Heart left ventricle (tissue), 16 donors: Measurements from ENCODE around the gene MET. TPM values are rescaled to one million over a fixed set of nuclear protein-coding genes. Genes with fewer than 3 reads are reported as not detected.
A peak's percentile ranks its signal among the peaks of the same experiment; 100 is the strongest.

Source experiments
- ATAC-seq, 4 donors: fragments of 200-7000 bp; cut with Tn5 transposase; one replicate each; pipeline ENCODE4 v1.9.1; 2020 to 2022; ENCODE audit warnings: moderate library complexity in 4 of 4, mild to moderate bottlenecking in 3 of 4, moderate number of reproducible peaks in 1 of 4
- DNase-seq, 5 donors: peaks; one replicate each; pipeline ENCODE4 v3.0.0-alpha.2; 2020
- H3K27ac ChIP-seq, 12 donors: fragments of 200-600 bp; sonication (generic) in 4 of 12; one replicate each; pipeline versions ENCODE4 v1.5.0 to v1.8.0; 2016 to 2022; ENCODE audit warnings: mild to moderate bottlenecking in 2 of 12
- H3K27me3 ChIP-seq, 9 donors: fragments of 200-600 bp; sonication (generic) in 2 of 9; one replicate each; pipeline versions ENCODE4 v1.5.1 to v1.8.0; 2016 to 2022; ENCODE audit warnings: mild to moderate bottlenecking in 3 of 9
- H3K36me3 ChIP-seq, 9 donors: fragments of 200-600 bp; sonication (generic) in 2 of 9; one replicate each; pipeline versions ENCODE4 v1.5.0 to v1.8.0; 2018 to 2022; ENCODE audit warnings: mild to moderate bottlenecking in 2 of 9
- H3K4me1 ChIP-seq, 12 donors: fragments of 200-600 bp; sonication (generic) in 4 of 12; one replicate each; pipeline versions ENCODE4 v1.5.0 to v1.8.0; 2016 to 2022; ENCODE audit warnings: mild to moderate bottlenecking in 3 of 12
- H3K4me3 ChIP-seq, 12 donors: fragments of 200-600 bp; sonication (generic) in 4 of 12; one replicate each; pipeline versions ENCODE4 v1.5.0 to v1.8.0; 2017 to 2022; ENCODE audit warnings: mild to moderate bottlenecking in 9 of 12, moderate library complexity in 4 of 12
- H3K9me3 ChIP-seq, 12 donors: fragments of 200-600 bp; sonication (generic) in 4 of 12; one replicate each; pipeline versions ENCODE4 v1.5.0 to v1.8.0; 2016 to 2022; ENCODE audit warnings: mild to moderate bottlenecking in 1 of 12
- CTCF ChIP-seq, 12 donors: fragments of 200-600 bp; sonication (generic) in 4 of 12; IDR thresholded peaks; one replicate each; pipeline versions ENCODE4 v1.5.0 to v1.8.0; 2018 to 2022; ENCODE audit warnings: antibody characterized with exemption in 12 of 12, mild to moderate bottlenecking in 5 of 12
- POLR2A ChIP-seq, 2 donors: fragments of 450-650 bp; IDR thresholded peaks; one replicate each; pipeline ENCODE4 v1.6.1; 2017; ENCODE audit warnings: antibody characterized with exemption in 2 of 2, mild to moderate bottlenecking in 2 of 2, moderate library complexity in 2 of 2
- WGBS, 4 donors: extraction: QIAGEN DNeasy Blood & Tissue Kit in 2 of 4; methylation state at CpG; one replicate each; pipeline versions ENCODE4 v1.1.5 to v1.1.7; 2013 to 2018; 5-methylcytosine and 5-hydroxymethylcytosine counted together
- intact Hi-C, 10 donors: fragments of 100-400 bp; cut with DNase I; formaldehyde crosslinking; loops; one replicate each; pipeline versions ENCODE4 v1.11.1 to v1.14.2; 2022
- polyA plus RNA-seq, 2 donors: library from polyadenylated mRNA; stranded (reverse); fragments of 200-250 nt; gene quantifications; one replicate each; pipeline ENCODE4 v1.2.3, GENCODE V29; 2013
- total RNA-seq, 9 donors: library from RNA; depleted of rRNA in 2 of 9; stranded (reverse); fragments of >200 nt in 2 of 9; fragmentation: NEBNext Ultra II Directional in 3 of 9; extraction: Animal tissue kit (Norgen Biotek cat#: 25700) in 3 of 9; gene quantifications; one replicate each; pipeline versions ENCODE4 v1.1.0 to v1.2.4, GENCODE V29; 2016 to 2023
- donor health status: ischemic (EF 13 %, LVEDD 7.1; RV severe dilation, severe dysfunction).
- donor health status: healthy with polysubstance abuse.
- donor health status: DM: no; HTN: yes; CAD: no.
- donor health status: DM: no; HTN: no; CAD: no.
- donor health status: ischemic (EF 25% LVEDD 6.9; RV normal size, moderate dysfunction).
- donor health status: ischemic (EF 25% LVEDD 5.7; RV mildly dilated, moderate dysfunction).
- donor health status: healthy.
- donor health status: DM: yes; HTN: yes; CAD: no.
- donor health status: ischemic (EF 35%, LVEDD 5.7; RV mildly dilated, moderate dysfunction).
- donor health status: nonischemic (EF 11% LVEDD 7.7; RV severe dilation, severe dysfunction).
- donor health status: DM: yes; HTN: yes; CAD: no.
- donor health status: PGD.
- donor health status: ischemic (EF 29% LVEDD 5.4; RV normal size, mild dysfunction).
- donor health status: nonischemic (EF 23%, LVEDD 6.1; RV moderate dilation, normal function).

MET gene
- total and polyA plus RNA-seq, 11 donors = 2.4 to 29.7 (median 14.3) TPM

- H3K9me3 ChIP-seq = no peaks in the 10 kb centered on the region
- no peak for TF ChIP-seq POLR2A (IDR thresholded peaks at IDR 0.05)
- no peak for TF ChIP-seq CTCF (IDR thresholded peaks at IDR 0.05)
- no peaks in the 10 kb centered on the region for H3K36me3 ChIP-seq
- DNase-seq (no peak), ATAC-seq (no peak)
- WGBS, 4 donors = 51 to 72% (median 53%) methylated on average over 5 of the region's 5 CpGs
- no peaks in the 10 kb centered on the region for H3K27me3 ChIP-seq
- H3K4me3 ChIP-seq = no peak overlapping the region
- H3K4me1 ChIP-seq = peaks cover 0 to 12% (median 0%) of the 10 kb centered on the region in 12 donors
- intact Hi-C loops = no loop called here
- H3K27ac ChIP-seq = no peak overlapping the region
These were observed 168.3 kb downstream of the MET start for GRCh38 chr7:116840256-116840655.

- Histone ChIP-seq H3K4me1 (peaks cover 0 to 12% (median 0%) of the 10 kb centered on the region in 12 donors), H3K36me3 (no peaks in the 10 kb centered on the region), H3K4me3 (no peak overlapping the region), H3K9me3 (no peaks in the 10 kb centered on the region), H3K27me3 (no peaks in the 10 kb centered on the region), H3K27ac (no peak overlapping the region)
- no peak for ATAC-seq
- intact Hi-C loops = no loop called here
- DNase-seq = no peak
- TF ChIP-seq CTCF (IDR thresholded peaks at IDR 0.05) = no peak
- WGBS, 4 donors = 80 to 88% (median 81%) methylated on average over 1 of the region's 1 CpG
These were observed 170.4 kb downstream of the MET start for GRCh38 chr7:116842371-116842770.

- Histone ChIP-seq H3K27me3 (no peaks in the 10 kb centered on the region), H3K27ac (no peak overlapping the region), H3K4me3 (peak overlapping the region in 1 of 12 donors; percentile 18), H3K36me3 (no peaks in the 10 kb centered on the region), H3K9me3 (no peaks in the 10 kb centered on the region), H3K4me1 (peaks cover 0 to 12% (median 0%) of the 10 kb centered on the region in 12 donors)
- intact Hi-C loops = no loop called here
- WGBS, 4 donors = 53 to 66% (median 58%) methylated on average over 4 of the region's 4 CpGs
- peak in 1 of 5 donors; percentile 25 for DNase-seq
- ATAC-seq = peak in 2 of 4 donors; percentile 52 to 82
- TF ChIP-seq CTCF (IDR thresholded peaks at IDR 0.05) (no peak), POLR2A (IDR thresholded peaks at IDR 0.05) (no peak)
These were observed 171.4 kb downstream of the MET start for GRCh38 chr7:116843378-116843777.

Other genes starting within 250 kb of the MET start
- gene CAV2, start 172.5 kb upstream of the MET start, total RNA-seq = 100 to 1,000 TPM; 189 to 345 (median 237) TPM
- gene CAV2, start 172.5 kb upstream of the MET start, polyA plus RNA-seq = 100 to 1,000 TPM in 1 of 2 donors, 10 to 100 TPM in 1; 66.3 to 236 TPM
- gene CAV1, start 147.2 kb upstream of the MET start, total RNA-seq = 100 to 1,000 TPM; 216 to 408 (median 281) TPM
- gene CAV1, start 147.2 kb upstream of the MET start, polyA plus RNA-seq = 100 to 1,000 TPM; 125 to 297 TPM
- 100 to 1,000 TPM; 114 to 483 (median 332) TPM for gene CAPZA2, start 190.4 kb downstream of the MET start, total RNA-seq
- 100 to 1,000 TPM in 1 of 2 donors, 10 to 100 TPM in 1; 37.4 to 178 TPM for gene CAPZA2, start 190.4 kb downstream of the MET start, polyA plus RNA-seq